Measurements from ENCODE around the gene GBA2.

GBA2 gene

GRCh38 chr9:35766997-35767396 is 18.0 kb upstream of the GBA2 start:
- DNase-seq (ENCODE audit: low read depth in 2 of 2): no peak

GRCh38 chr9:35763803-35764202 is 14.8 kb upstream of the GBA2 start:
- no peak for DNase-seq (ENCODE audit: low read depth in 2 of 2)

GRCh38 chr9:35763181-35763580 is 14.2 kb upstream of the GBA2 start:
- no peak for DNase-seq (ENCODE audit: low read depth in 2 of 2)

DNA sequence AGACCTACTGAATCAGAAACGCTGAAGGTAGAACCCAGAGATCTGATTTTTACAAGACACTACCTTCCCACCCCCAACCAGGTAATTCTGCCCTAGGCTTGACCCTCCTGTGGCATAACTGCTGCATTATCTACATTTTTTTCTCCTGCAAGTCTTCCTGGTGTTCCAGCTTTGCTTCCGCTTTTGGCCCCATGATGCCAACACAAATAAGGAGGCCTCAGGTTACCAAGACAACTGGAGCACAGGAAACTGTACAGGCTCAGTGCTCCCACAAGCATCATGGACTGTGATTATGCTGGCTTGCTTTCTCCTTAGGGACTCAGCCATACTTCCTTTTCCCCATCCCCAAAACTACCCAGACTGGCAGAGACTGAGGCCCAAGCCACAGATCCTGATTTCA is 11.6 kb upstream of the GBA2 start:
- DNase-seq (ENCODE audit: low read depth in 2 of 2): no peak

- no peak for DNase-seq (ENCODE audit: low read depth in 2 of 2)
These were observed 10.8 kb upstream of the GBA2 start for GRCh38 chr9:35759795-35760194.

GRCh38 chr9:35758475-35759050 is 9.5 kb upstream of the GBA2 start:
- no peak for DNase-seq (ENCODE audit: low read depth in 2 of 2)

- DNase-seq (ENCODE audit: low read depth in 2 of 2): no peak
These were observed 8.9 kb upstream of the GBA2 start for GRCh38 chr9:35757892-35758275.

GRCh38 chr9:35757226-35757891 is 8.3 kb upstream of the GBA2 start:
- DNase-seq (ENCODE audit: low read depth in 2 of 2): no peak

DNA sequence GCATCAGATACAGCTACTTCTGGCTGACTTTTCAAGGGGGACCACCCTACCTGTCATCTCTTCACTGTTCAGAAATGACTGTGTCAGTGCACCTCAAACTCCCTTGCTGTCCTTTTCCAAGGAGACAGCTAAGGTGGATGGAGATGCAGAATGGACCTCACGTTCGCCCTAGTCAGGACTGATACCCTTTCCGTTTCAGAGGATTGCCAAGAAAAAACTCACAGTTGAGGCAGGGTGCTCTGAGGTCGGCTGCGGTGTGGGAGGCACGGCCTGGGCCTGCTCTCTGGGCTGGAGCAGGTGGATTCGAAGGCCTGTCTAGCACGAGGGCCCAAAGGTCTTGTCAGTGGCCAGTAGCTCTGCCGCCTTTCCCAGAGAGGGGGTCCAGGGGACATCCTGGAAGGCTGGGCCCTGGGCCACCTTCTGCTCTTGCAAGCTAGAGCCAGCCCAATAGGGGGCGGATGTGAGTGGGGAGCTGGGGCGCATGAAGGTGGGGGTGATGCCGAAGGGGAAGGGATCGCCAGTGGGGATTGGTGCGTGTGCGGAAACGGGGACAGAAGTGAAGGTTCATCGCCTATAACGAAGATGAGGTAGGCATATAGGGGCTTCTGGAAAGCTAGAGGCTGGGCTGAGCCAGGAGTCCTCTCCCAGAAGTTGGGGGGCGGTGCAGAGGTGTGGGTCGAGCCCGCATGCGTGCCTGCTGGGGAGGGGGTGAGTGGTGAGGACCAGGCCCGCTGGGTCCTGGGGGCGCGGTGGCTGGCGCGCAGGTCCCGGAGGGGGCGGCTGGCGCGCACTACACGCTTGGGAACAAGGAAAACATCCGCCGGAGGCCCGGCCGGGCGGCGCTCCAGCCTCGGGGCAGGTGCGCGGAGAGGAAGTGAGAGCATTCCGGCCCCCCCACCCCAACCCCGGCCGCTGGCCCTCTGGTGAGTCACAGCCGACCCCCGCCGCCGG is 7.5 kb upstream of the GBA2 start:
- peak; percentile 41 to 55 for DNase-seq (ENCODE audit: low read depth in 2 of 2)

GRCh38 chr9:35755071-35755470 is 6.0 kb upstream of the GBA2 start:
- DNase-seq (ENCODE audit: low read depth in 2 of 2): no peak

DNA sequence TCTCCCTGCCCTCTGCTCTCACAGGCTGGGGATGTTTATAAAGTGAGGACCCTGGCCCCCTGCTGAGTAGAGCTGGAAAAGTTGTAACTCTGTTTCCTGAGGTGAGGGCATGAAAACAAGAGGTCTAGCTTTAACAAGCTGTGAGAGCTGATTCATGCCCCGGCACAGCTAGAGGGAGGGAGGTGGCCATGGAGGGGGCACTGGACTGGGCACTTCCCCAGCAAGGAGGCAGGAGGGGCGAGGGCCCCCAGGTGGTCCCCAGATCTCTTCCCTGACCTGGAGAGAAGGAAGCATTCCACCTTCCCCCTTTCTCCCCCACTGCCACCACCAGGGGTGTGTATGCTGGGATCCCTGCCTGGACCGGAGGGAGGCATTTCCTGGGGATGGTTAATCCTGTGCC is 5.2 kb upstream of the GBA2 start, which contains the start of gene MSMP:
Gene MSMP (minus strand): TSS at position 13 of the 400 bp plus-strand sequence. CDS start 147 bp downstream, outside the sequence.
- DNase-seq (ENCODE audit: low read depth in 2 of 2): no peak

DNA sequence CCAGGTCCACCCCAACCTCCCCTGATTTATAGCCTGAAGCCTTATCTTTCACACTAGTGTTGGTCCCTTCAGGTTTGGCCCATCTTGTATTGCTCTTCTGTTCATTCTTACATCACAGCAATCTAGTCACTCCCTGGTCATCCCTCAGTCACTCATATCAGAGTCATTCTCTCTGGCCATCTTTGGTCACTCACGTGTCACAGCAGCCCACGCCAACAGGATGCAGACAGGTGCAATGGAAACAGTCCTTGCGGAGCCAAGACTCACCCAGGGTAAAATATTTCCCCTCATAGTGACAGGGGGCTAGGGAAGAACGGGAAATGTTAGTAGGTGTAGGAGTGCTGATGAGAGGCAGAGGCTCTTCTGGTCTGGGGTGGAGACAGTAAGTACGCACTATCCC is 4.4 kb upstream of the GBA2 start:
- no peak for DNase-seq (ENCODE audit: low read depth in 2 of 2)

DNA sequence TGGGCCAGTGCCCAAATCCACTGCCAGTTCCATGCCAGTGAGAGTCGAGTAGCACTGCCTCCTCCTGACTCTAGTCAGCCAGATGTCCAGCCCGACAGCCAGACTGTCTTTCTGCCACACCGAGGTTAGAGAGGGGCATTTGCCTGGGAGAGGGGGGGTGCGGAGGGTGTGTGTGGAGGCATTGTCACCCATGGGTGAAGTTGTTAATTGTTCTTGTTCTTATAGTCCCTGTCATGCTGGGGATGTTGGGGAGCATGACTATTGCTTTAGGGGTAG is 1.2 kb upstream of the GBA2 start:
- DNase-seq (ENCODE audit: low read depth in 2 of 2): no peak

- no peak for DNase-seq (ENCODE audit: low read depth in 2 of 2)
These were observed 657 bp upstream of the GBA2 start for GRCh38 chr9:35749515-35750255.

DNA sequence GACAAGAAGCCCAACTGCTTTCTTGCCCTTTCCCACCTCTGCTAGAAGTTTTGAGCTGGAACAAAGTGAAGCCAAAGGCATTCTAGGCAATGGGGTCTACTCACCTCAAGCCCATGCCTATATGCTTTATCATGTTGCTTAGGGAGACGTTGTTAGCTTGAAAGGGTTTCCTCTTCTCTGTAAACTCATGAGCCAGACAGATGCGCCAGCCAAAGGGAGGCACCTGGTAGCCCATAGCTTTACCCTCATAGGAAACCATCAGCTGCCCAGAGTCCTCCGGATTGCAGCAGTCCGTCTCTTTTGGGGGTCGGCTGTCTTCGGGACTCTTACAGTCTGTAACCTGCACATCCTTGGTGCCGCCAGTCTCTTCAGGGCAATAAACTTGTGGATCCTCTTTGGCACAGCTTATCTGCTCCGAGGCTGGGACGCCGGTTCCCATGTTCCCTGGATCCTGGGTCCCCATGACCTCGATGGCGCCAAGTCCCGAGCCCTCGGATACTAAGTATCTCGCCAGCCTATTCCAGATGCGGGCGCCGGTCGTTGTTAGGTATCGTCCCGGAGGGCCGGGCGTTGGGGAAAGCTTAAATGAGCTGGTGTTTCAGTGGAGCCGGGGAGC is 678 bp downstream of the GBA2 start:
- no peak for DNase-seq (ENCODE audit: low read depth in 2 of 2)

GRCh38 chr9:35746583-35746982 is 2.4 kb downstream of the GBA2 start:
- DNase-seq (ENCODE audit: low read depth in 2 of 2): no peak

- no peak for DNase-seq (ENCODE audit: low read depth in 2 of 2)
These were observed 3.5 kb downstream of the GBA2 start for GRCh38 chr9:35745569-35745968.

DNA sequence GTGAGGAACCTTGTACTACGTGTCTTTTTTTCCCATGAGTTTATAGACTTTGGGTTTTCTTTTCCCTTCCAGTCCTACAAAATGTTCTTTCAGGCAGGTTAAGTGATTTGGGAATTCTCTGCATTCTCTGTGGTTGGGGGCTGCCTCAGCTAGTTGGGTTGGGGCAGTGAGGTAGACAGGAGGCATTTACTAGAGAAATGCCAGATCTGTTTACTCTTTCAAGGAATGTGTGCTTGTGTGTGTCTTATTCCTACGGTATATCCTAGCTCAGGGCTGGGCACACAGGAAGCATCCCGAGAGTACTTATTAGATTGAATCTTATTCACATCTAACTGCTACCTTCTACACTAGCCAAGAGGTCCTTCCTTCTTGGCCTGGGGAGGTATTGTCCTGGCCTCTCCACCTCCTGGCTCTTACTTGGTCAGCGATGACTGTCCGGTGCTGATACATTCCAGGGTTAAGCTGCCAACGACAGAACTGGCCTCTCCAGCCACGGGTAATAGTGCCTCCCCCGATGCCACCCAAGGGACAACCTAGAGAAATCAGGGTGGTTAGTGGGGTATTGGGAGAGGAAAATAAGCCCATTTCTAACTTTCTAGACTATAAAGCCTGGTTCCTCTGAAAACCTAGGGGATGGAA is 5.0 kb downstream of the GBA2 start:
- DNase-seq (ENCODE audit: low read depth in 2 of 2): no peak

- no peak for DNase-seq (ENCODE audit: low read depth in 2 of 2)
These were observed 5.6 kb downstream of the GBA2 start for GRCh38 chr9:35743452-35743851.

DNA sequence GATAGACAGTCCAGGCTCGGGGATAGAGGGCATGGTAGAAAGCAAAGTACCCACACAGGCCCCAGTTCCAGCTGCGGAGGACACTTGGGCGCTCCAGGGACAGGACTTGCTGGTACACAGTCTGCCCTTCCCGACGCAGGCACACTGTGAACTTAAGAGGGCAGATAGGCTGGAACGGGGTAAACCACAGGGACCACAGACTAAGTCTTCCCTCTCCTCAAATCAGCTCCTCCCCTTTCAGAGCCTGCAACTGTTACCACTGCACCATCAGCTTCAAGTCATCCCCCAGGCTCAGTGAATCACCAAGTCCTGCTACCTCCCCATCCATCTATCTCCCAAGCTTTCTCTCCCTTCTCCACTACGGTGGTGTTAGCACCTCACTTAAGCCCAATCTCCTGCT is 7.3 kb downstream of the GBA2 start:
- no peak for DNase-seq (ENCODE audit: low read depth in 2 of 2)

- no peak for DNase-seq (ENCODE audit: low read depth in 2 of 2)
These were observed 8.8 kb downstream of the GBA2 start for GRCh38 chr9:35740243-35740642.

Data from stimulated activated CD8-positive, alpha-beta memory T cell treated with anti-CD3 and anti-CD28 coated beads, Interleukin-7, amount 100 ng/mL, for 1 hour (primary cell).